HG03565 (cell line): ENCODE measurements around the gene FAM83B.
"Not testable (repeated sequence)": the region's sequence is repeated elsewhere in the genome, so short reads cannot be mapped to it uniquely, and the experiment has no call there.

ENCODE experiments used
- ATAC-seq: cut with Tn5 transposase; IDR thresholded peaks from one replicate; pipeline ENCODE4 v1.9.1; 2021; ENCODE audit warnings: mild to moderate bottlenecking, moderate library complexity; ENCODE audit not compliant: unreplicated experiment

The FAM83B gene, protein sequence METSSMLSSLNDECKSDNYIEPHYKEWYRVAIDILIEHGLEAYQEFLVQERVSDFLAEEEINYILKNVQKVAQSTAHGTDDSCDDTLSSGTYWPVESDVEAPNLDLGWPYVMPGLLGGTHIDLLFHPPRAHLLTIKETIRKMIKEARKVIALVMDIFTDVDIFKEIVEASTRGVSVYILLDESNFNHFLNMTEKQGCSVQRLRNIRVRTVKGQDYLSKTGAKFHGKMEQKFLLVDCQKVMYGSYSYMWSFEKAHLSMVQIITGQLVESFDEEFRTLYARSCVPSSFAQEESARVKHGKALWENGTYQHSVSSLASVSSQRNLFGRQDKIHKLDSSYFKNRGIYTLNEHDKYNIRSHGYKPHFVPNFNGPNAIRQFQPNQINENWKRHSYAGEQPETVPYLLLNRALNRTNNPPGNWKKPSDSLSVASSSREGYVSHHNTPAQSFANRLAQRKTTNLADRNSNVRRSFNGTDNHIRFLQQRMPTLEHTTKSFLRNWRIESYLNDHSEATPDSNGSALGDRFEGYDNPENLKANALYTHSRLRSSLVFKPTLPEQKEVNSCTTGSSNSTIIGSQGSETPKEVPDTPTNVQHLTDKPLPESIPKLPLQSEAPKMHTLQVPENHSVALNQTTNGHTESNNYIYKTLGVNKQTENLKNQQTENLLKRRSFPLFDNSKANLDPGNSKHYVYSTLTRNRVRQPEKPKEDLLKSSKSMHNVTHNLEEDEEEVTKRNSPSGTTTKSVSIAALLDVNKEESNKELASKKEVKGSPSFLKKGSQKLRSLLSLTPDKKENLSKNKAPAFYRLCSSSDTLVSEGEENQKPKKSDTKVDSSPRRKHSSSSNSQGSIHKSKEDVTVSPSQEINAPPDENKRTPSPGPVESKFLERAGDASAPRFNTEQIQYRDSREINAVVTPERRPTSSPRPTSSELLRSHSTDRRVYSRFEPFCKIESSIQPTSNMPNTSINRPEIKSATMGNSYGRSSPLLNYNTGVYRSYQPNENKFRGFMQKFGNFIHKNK

DNA sequence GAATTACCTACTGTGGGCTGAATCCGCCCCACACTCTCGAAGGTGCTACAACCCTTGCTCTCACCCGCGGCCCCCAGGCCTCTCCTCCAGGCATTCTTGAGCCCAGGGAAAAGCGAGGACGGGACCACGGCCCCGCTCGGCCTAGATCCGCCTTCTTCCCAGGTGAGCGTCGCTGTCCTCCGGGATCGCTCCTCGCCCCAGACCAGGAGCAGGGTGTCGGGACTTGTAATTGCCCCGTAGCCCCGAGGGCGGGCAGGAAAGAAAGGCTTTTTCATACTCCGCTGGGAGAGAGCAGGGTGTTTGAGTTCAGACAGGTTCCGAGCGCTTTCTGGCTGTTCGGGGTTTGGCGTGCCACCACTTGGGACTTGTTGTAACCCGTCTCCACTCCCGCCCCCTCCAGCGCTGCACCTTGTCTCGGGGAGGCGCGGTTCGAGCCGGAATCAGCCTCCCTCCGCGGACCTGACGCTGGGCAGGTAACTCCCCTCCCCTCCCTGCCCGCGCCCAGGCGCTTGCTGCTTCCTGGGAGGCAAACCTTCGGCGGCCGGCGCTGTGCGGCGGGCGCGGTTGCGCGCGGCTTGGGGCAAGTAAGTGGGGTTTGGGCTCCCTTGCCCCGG, at the start of gene FAM83B:
Gene FAM83B, plus strand, starts transcription at position 529 of the 614 bp plus-strand sequence. CDS start 23,476 bp downstream, outside the sequence.
- no peak for ATAC-seq

DNA sequence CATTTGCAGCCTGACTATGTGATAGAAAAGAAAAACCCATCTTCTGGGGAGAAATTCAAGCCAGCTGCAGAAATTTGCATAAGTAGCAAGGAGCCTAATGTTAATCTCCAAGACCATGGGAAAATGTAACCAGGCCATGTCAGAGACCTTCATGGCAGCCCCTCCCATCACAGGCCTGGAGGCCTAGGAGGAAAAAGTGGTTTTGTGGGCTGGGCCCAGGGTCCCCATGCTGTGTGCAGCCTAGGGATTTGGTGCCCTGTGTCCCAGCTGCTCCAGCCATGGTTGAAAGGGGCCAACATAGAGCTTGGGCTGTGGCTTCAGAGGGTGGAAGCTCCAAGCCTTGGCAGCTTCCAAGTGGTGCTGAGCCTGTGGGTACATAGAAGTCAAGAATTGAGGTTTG, 49.7 kb upstream of the FAM83B start:
- not testable (repeated sequence) for ATAC-seq

DNA sequence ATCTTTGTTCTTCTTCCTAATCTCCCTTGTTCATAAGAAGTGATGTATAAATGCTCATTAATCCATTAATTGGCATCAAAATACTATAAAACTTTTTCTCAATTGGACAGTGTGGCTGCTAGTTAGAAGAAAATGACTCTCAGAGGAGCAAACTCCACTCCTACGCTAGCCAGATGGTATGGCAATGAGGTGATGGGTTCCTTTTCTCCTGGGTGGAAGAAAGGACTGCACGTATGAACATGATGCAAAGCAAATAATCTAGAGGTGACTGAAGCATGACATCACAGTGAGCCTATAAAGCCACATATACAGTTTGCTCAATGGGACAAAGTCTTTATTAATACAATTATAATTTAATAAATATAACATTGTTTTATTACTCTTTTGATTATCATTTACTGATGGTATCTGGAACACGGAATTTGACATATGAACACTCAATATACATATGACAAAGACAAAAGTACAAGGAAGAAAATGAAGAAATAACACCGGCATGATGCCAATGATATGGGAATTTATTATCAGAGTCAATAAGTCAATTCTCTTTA, 46.4 kb upstream of the FAM83B start:
- no peak for ATAC-seq

DNA sequence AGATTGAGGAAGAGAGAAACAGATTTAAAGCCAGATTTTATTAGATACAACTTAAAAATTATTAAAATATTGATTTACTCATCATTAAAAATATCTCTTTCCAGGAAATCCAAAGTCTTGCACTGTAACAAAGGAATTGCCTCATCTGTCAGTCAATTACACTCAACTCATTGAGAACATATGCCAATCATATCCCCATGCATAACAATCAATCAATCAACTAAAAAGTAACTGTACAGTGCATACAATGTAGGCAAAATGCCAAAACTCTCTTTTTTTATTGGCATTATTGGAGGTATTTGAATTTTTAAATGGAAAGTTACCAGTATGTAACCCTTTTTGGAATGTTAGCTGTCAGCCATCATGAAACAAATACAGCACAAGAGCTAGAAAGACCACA, 45.3 kb upstream of the FAM83B start:
- ATAC-seq = no peak

DNA sequence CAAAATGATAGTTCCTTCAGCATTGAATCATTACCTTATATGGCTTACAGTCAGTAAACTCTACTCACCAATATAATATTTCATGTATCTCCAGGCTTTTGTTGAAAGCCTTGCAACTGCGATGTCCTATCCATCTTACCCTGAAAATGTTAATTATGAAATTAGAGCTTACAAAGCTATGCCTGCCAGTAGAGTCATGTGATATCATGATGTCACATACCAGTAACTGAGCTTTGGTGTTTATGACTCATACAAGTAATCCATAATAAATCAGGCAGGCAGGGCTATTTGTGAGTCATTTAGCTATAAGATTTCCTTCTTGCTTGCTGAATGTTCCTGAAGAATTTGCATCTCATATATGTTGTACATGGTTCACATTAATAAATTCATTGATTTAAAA, 44.9 kb upstream of the FAM83B start:
- ATAC-seq = no peak

DNA sequence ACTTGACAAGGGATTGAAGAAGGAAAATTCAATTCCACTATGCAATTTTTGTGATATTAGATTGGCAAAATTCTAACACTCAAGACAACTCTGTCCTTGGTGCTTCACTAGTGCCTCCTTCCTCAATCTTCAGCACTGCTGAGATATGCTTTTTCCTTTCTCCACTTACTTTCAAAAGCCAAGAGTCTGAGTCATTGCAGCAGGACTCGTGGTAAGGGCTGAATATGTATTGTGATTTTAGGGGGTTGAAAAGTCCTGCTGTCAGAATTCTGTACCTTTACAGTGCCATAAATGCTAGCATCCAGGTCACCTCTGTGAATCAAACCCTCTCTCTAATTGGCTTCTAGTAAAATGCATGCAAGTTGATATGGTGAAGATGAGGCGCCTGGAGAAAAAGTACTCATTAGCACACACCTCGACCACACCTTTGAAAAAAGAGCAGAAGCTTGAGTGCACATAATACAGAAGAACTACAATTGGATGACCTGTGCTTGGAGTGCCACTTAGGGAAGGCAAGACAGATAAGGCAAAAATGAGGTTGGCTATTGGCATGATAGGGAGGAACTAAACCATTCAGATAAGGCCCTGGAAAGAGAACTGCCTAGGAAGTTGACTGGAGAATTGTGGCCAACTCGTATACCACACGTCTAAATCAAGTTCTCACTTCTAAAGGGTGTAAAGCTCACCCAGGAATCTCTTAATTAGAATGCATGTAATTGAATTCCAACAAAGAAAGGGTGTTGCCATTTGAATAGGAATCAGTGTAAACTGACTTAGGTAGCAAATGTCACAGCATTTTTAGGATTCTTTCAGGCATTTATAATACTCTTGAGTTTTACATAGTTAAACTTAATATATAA, 43.6 kb upstream of the FAM83B start:
- no peak for ATAC-seq

DNA sequence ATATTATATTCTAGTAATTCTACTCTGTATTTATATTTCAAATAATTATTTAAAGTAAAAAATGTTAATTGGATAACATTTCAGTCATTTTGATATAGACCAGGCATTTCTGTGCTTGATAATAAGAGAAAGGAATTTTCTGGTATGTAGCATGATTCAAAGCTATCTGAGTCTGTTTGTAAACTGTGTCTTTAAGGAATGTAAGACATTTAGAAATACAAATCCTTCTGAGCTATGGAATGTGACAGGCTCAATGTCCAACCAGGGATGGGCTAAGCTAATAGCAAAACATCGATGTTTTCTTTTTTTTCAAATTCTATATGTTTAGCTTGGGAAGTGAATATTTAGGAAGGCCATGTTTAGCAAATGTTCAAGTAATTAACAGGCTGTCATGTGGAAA, 41.5 kb upstream of the FAM83B start:
- ATAC-seq = no peak

DNA sequence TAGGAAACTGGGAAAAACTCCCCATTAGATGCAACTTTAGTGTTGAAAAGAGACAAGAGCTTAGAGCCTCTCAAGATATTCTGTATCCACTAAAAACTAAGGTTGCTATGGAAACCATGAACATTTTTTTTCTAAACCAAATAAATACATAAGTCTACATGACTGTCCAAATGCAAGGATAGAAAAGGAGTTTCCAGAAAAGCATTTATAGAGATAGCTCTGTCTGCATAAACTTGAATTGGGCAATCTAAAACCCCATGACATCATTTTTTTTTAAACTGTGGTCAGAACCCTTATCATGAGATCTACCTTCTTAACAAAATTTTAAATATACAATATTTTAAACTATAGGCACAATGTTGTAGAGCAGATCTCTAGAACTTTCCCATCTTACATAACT, 36.4 kb upstream of the FAM83B start:
- no peak for ATAC-seq

DNA sequence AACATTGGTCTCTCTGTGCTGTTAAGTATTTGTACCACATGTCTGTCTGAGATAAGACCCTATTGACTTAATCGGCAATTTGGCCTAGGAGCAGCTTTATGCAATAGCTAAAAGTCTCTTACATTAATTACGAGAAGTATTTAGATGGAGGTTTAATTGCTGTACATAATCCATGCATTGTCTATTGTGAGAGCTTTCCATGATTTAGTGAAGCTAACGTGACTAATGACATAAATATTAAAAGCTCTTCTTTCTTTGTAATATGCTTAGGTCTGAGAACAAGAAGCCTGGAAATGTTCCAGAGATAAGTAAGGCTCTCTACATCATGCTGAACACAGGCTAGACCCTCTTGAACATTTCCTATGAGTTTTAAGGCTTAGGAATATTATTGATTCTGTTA, 32.7 kb upstream of the FAM83B start:
- ATAC-seq = no peak

DNA sequence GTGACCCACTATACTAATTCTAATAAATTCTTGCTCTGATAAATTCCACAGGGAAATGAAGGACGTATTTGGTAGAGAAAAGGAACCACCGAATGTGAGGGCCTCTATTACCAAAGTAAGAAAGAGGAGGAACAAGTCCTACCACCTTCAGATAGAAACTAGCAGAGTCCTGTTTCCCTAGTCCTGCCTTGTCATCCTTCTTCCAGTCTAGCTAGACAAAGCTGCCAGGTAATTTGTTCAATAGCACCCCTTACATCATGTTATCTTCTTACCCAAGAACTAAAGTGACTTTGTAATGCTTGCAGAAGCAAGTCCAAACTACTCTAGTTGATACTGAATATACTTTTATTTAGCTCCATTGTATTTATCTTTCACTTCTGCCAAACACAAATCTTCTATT, 29.3 kb upstream of the FAM83B start:
- no peak for ATAC-seq

DNA sequence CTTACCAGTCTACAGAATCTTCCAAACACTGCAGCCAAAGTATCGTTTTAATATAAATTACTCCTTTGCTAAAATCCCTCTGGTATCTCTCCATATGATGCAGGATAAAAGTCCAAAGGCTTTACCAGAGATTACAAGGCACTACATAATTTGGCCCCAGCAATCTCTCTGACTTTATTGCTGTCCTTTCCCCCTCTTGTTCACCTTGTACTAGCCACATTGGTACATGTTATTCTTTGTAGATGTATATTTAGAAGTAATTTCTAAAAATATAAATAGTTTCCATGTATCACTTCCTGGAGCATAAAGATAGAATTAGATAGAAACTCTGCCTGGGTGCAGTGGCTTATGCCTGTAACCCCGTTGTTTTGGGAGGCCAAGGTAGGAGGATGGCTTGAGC, 28.7 kb upstream of the FAM83B start:
- ATAC-seq = no peak

DNA sequence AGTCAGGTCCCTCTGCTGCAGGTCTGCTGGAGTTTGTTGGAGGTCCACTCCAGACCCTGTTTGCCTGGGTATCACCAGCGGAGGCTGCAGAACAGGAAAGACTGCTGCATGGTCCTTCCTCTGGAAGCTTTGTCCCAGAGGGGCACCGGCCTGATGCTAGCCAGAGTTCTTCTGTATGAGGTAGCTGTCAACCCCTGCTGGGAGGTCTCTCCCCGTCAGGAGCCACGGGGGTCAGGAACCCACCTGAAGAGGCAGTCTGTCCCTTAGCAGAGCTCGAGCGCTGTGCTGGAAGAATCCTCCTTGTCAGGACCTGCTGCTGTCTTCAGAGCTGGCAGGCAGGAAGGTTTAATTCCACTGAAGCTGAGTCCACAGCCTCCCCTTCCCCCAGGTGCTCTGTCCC, 22.3 kb upstream of the FAM83B start:
- ATAC-seq = not testable (repeated sequence)

DNA sequence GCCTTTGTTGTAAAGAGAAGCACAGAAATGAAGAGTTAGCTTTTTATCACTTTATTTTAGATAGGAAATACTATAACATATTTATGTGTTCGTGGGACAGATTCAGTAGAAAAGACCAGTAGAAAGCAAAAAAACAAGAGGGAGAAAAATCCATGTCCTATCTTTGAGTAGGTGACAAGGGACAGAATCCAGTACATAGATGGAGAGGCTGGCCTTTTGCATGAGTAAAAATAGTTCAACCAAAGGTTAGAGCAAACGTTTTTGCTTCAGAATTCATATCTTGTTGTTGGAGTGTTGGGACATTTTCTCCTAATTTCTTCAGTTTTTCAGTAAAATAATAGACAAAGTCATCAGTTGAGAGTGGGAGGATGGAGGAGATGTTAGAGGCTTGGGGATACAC, 19.6 kb upstream of the FAM83B start:
- ATAC-seq = no peak

DNA sequence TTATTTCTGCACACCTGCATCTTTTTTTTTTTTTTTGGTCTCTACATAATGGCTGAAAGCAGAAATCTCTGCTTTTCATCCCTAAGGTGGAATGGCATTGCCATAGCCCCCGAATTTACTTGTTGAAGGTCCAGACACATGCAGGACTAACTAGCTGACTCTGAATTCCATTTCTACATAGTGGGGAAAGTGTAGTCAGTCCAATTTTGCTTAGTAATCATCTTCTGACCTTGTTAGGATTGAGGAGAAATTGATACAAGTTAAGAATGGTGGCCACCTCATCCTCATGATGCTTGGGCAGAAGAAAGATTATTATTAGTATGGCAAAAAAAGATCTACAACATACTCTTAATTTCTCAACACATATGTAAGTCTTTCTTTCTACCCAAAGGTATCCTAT, 16.4 kb upstream of the FAM83B start:
- no peak for ATAC-seq

DNA sequence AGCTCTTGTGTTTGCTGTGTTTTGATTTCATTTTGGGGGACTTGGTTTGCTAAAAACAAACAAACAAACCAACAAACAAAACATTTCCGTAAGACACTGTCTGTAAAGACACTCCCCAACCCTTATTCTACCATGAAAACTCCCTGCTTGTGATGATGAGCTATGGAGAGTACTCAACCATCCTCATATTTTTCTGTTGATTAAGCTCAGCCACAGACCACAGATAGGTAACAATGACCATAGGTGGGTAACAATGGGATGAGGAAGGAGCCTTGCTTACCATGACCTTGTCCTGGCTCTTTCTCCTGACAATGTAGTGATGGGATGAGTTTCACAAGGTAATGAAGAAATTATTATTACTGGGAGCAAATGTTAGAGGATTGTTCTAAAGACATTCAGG, 11.4 kb upstream of the FAM83B start:
- ATAC-seq = no peak

DNA sequence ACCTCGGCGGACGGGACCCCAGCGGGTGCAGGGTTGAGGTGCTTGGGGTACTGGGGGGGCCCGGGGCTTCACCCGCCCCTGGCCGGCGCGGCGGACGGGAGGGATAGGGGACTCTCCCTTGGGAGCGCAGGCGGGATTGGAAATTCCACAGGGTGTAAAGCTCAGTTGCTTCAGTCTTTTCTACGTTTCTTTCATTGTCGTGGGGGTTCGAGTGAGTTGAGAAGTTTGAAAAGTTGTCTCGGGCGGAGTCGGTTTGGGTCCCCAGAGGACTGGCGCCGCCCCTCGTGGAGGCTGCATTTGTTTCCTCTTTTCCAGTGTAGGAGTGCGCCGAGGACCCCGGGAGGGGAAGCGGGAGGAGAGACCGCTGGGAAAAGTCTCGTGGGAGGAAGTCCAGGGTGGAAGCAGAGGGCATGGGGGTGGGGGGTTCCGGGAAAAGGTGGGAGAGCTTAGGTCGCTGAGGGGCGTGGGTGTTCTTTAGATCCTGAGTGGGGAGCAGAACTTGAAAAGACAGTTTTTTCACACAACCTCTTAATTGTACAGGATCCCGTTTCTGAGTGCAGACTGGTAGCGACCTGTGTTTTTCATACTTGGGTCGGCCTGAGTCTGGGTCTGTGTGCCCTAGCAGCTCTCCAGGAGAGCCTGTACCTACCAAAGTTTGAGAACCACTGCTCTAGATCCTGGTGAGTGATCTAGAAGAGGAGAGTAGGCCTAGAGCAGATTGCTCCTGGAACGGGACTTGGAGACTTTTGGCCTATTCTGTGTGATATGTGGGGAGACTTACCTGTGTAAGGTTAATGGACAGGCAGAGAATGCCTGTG, 495 bp downstream of the FAM83B start:
- ATAC-seq = no peak

DNA sequence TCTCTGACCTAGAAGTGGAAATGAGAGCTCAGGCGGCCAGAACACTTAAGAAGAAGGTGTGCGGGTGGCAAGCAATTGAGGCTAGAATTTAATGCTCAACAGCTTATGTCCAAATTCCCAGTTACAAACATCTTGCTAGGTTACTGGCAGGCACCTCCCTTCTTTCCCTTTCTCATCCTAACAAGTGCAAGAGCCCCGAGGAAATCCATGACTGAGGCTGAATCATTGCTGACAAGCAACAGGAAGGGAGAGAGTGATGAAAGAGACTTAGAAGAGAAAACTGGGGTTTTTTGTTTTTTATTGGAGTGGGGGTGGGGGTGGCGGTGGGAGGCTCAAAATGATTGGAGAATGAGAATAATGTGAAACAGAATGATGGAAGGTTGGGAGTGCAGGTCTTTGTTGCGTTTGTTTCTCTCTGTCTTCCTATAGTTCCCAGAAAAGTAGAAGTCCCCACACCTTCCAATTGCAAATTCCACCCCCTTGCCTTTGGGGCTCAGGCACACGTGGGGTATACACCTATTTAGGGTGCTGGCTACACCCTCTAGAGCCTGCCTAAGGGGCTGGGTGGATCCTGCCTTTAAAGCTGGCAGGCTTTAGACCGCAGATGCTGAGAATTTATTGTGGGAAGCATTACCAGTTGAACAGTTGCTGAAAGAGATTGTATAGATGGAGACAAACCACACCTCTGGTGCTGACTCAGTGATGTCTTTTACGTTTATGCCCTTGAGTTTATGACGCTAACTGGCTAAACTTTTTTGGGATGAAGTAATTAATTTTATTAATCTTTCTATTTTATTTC, 1.4 kb downstream of the FAM83B start:
- ATAC-seq = no peak

DNA sequence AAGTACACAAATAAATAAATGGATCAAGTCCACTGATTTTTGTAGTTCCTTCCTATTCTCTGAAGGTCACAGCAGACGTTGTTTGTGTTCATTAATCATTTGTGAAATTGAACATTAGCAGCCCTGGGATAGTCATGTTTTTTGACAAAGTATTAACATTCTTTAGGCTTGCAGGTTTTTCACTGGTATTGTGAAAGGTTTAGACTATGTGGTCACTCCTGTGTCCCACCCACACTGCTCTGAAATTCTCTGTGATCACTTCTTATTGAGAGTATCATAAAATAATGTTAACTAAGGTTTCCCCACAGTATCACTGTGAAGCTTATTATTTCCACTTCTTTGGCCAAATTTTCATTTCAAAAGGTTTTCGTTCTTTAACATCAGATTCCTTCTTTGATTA, 3.5 kb downstream of the FAM83B start:
- ATAC-seq = no peak

DNA sequence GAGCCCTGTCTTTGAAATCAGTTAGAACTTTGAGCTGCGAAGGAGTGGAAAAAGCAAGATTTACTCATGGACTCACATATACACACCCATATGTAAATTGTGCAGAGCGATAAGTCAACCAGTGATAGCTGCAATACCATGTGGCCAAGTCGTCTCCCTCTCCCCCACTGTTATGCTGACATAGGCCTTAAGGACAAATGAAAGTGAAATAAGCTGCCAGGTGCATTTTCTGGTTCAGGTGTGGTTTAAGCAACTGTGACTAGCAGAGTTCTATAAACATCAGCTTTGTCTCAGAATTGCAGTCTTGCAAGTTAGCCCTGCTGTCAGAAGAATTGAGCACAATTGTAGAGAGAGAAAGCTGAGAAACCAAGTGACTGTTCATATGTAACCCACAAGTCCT, 9.6 kb downstream of the FAM83B start:
- ATAC-seq = no peak
